KMS-11 (cell line): ENCODE data around the gene RPTOR.

ENCODE experiments used
- H2AFZ ChIP-seq: fragments of 200-600 bp; sonication (generic); 2 replicates; pipeline ENCODE4 v1.6.1; 2016; ENCODE audit warnings: antibody characterized with exemption, mixed run types, low read depth
- H3K27ac ChIP-seq: fragments of 200-600 bp; sonication (generic); 2 replicates; pipeline ENCODE4 v1.6.1; 2016; ENCODE audit warnings: mild to moderate bottlenecking, mixed run types
- H3K27me3 ChIP-seq: fragments of 200-600 bp; sonication (generic); 2 replicates; pipeline ENCODE4 v1.6.1; 2017; ENCODE audit warnings: mild to moderate bottlenecking, low read depth, mixed run types, moderate library complexity; ENCODE audit not compliant: insufficient read depth
- H3K36me3 ChIP-seq: fragments of 200-600 bp; sonication (generic); 2 replicates; pipeline ENCODE4 v1.6.1; 2017; ENCODE audit warnings: mild to moderate bottlenecking, mixed run types; ENCODE audit not compliant: insufficient read depth
- H3K4me1 ChIP-seq: fragments of 200-600 bp; sonication (generic); 2 replicates; pipeline ENCODE4 v1.6.1; 2016; ENCODE audit warnings: mild to moderate bottlenecking, low read depth, mixed run types; ENCODE audit not compliant: poor library complexity, severe bottlenecking
- H3K4me2 ChIP-seq: fragments of 200-600 bp; sonication (generic); 2 replicates; pipeline ENCODE4 v1.7.0; 2016; ENCODE audit warnings: mild to moderate bottlenecking, mixed run types
- H3K4me3 ChIP-seq: fragments of 200-600 bp; sonication (generic); IDR thresholded peaks from 2 replicates; pipeline ENCODE4 v1.6.1; 2017; ENCODE audit warnings: low read depth, low read length, mixed read lengths; ENCODE audit not compliant: insufficient read depth
- H3K79me2 ChIP-seq: fragments of 200-600 bp; sonication (generic); 2 replicates; pipeline ENCODE4 v1.6.1; 2016; ENCODE audit warnings: low read depth, mixed run types; ENCODE audit not compliant: insufficient read depth
- H3K9ac ChIP-seq: fragments of 200-600 bp; sonication (generic); 2 replicates; pipeline ENCODE4 v1.6.1; 2016; ENCODE audit warnings: mild to moderate bottlenecking, mixed run types
- H4K20me1 ChIP-seq: fragments of 200-600 bp; sonication (generic); 2 replicates; pipeline ENCODE4 v1.6.1; 2016; ENCODE audit warnings: mild to moderate bottlenecking, mixed run types; ENCODE audit not compliant: insufficient read depth
- TF ChIP-seq, protein P1 (sequence below): fragments of 200-600 bp; sonication (generic); conservative IDR thresholded peaks from 2 replicates; pipeline ENCODE4 v1.6.1; 2017; ENCODE audit warnings: low read depth, mild to moderate bottlenecking, antibody characterized with exemption, low read length, moderate library complexity, mixed read lengths

RPTOR gene

GRCh38 chr17:80885947-80886582 lies 341.4 kb downstream of the RPTOR start:
- Histone ChIP-seq H3K4me1 (peaks cover 3% of the 10 kb centered on the region), H3K27me3 (no peaks in the 10 kb centered on the region), H2AFZ (no peak overlapping the region), H3K9ac (no peak overlapping the region), H3K4me3 (no peak overlapping the region), H3K36me3 (no peaks in the 10 kb centered on the region), H3K79me2 (no peaks in the 10 kb centered on the region), H4K20me1 (no peaks in the 10 kb centered on the region), H3K27ac (no peak overlapping the region), H3K4me2 (no peak overlapping the region)
- TF ChIP-seq, protein P1, sequence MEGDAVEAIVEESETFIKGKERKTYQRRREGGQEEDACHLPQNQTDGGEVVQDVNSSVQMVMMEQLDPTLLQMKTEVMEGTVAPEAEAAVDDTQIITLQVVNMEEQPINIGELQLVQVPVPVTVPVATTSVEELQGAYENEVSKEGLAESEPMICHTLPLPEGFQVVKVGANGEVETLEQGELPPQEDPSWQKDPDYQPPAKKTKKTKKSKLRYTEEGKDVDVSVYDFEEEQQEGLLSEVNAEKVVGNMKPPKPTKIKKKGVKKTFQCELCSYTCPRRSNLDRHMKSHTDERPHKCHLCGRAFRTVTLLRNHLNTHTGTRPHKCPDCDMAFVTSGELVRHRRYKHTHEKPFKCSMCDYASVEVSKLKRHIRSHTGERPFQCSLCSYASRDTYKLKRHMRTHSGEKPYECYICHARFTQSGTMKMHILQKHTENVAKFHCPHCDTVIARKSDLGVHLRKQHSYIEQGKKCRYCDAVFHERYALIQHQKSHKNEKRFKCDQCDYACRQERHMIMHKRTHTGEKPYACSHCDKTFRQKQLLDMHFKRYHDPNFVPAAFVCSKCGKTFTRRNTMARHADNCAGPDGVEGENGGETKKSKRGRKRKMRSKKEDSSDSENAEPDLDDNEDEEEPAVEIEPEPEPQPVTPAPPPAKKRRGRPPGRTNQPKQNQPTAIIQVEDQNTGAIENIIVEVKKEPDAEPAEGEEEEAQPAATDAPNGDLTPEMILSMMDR: no peak

DNA sequence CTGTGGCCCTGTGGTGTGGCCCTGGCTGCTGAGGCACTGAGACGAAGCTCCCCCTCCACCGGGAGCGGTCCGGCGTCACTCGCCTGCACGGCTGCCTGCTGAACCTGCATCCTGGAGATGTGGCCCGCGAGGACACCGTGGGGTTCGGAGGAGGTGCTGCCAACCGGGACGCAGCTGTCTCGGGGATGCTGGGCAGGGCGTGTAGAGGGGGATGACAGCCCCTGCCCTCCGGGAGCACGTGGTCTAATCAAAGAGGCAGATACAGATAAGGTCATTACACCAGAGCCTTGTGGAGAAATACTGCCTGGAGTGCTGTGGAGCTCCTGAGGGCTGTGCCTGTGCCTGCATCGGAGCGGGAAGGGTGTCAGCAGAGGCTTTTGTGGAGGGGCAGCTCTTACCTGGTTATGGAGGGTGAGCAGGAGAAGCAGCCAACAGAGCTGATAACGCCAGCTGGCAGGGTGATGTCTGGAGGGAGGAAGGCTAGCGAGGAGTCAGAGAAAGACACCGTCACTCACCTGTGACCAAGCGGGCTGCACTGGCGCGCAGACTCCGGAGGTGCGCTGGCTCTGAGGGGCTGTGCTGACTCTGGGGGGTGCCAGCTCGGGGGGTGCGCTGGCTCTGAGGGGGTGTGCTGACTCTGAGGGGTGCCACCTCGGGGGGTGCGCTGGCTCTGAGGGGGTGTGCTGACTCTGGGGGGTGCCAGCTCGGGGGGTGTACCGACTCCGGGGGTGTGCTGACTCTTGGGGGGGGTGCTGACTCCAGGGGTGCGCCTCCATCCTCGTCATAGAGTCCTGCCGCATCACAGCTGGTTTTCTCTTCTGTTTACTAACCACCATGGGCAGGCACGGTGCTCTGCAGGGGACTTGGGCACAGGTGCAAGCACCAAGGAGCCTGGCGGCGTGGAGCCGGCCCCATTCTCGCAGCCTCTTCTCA lies 342.3 kb downstream of the RPTOR start:
- no peaks in the 10 kb centered on the region for H3K36me3 ChIP-seq
- H3K9ac ChIP-seq: no peak overlapping the region
- no peaks in the 10 kb centered on the region for H4K20me1 ChIP-seq
- peaks cover 11% of the 10 kb centered on the region for H3K4me1 ChIP-seq
- H2AFZ ChIP-seq: no peak overlapping the region
- TF ChIP-seq, protein P1: no peak
- H3K79me2 ChIP-seq: no peaks in the 10 kb centered on the region
- H3K4me3 ChIP-seq: no peak overlapping the region
- no peak overlapping the region for H3K27ac ChIP-seq
- no peaks in the 10 kb centered on the region for H3K27me3 ChIP-seq
- no peak overlapping the region for H3K4me2 ChIP-seq

- Histone ChIP-seq H3K9ac (no peak overlapping the region), H3K36me3 (no peaks in the 10 kb centered on the region), H4K20me1 (no peaks in the 10 kb centered on the region), H3K4me3 (no peak overlapping the region), H3K4me2 (no peak overlapping the region), H2AFZ (no peak overlapping the region), H3K27ac (no peak overlapping the region), H3K27me3 (no peaks in the 10 kb centered on the region), H3K79me2 (no peaks in the 10 kb centered on the region), H3K4me1 (peaks cover 19% of the 10 kb centered on the region)
- TF ChIP-seq, protein P1: no peak
Observed at GRCh38 chr17:80887639-80888175, 343.1 kb downstream of the RPTOR start.

DNA sequence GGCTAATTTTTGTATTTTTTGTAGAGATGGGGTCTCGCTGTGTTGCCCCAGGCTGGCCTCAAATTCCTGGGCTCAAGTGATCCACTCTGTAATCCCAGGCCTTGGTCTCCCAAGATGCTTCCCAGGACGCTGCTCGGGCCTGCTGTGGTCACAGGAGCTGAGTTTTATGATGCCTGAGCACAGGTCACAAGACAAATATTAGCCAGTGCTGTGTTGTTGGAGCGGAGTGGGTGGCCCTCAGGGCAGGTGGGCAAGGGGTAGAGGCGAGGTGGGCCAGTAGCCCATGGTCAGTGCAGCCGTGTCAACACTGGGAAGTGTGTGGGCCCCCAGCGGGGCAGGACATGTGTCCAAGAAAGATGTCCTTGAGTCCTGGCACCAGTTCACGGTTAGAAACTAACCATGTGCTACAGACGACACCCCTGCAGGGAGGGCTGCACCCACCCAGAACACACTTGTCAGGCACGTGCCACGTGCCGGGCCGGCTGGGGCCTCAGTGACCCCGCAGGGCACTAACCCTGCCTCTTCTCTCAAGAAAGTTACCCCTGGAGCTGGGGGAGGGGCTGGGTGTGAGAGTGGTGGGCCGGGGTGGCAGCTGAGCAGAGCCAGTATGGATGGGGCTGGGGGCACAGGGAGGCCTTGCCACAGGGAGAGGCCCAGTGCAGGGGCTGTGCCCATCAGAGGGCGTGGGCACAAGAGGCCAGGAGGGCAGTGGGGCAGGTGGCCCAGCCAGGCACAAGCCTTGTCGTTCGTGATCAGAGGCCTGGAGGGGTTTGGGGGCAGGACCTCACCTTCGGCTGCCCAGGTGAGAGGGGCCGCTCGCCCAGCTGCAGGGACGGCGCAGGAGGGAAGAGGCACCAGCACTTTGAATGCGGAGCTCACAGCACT lies 343.9 kb downstream of the RPTOR start:
- Histone ChIP-seq H3K36me3 (no peaks in the 10 kb centered on the region), H3K27ac (no peak overlapping the region), H3K79me2 (no peaks in the 10 kb centered on the region), H4K20me1 (no peaks in the 10 kb centered on the region), H3K27me3 (no peaks in the 10 kb centered on the region), H3K4me2 (no peak overlapping the region), H3K4me3 (no peak overlapping the region), H2AFZ (no peak overlapping the region), H3K9ac (no peak overlapping the region), H3K4me1 (peaks cover 21% of the 10 kb centered on the region)
- TF ChIP-seq, protein P1: no peak
